ENCODE data around the gene ZNF784. TPM values are rescaled to one million over a fixed set of nuclear protein-coding genes. Genes with fewer than 3 reads are reported as not detected.

The ZNF784 gene
- polyA plus RNA-seq, 2 of the 4 experiments (the other 2 are of a cell fraction): 3.5 to 6.6 TPM

DNA sequence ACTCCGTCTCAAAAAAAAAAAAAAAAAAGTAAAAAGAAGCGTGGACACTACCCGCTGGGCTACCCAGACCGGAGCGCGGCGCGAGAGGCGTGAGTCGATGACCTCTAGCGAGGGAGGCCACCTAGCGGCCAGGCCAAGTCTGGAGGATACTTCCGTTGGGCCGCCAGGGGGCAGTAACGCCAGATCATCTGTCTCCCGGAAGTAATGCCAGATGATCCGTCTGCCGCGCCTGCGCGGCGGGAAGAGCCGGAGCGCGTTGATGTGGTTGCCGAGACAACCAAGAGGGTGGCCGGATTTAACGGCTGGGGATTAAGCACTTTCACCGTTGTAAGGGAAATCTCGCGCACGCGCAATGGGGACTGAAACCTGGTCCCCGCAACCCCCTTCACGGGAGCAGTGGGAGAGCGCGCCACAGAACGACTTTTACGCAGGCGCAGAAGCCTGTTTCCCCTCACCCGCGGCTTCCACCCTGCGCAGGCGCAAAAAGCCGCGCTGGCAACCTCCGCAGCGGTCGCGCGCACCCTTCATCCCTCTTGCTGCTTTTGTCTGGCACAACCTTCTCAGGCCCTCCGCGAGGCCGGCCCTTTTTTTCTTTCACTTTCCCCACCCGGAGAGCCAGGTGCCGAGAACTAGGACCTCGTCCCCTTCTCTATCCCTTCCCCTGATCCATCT lies 29.4 kb upstream of the ZNF784 start (continued):
- TF ChIP-seq BCL3 (IDR thresholded peaks at IDR 0.05): peak; percentile 85; the same call in 2 of the 3 replicates
- no peak for TF ChIP-seq HMGXB4 (CRISPR knock-in tag; IDR thresholded peaks at IDR 0.05; ENCODE audit: borderline replicate concordance)
- TF ChIP-seq PHF8 (IDR thresholded peaks at IDR 0.05; ENCODE audit: borderline replicate concordance, low read depth): peak; percentile 46; the same call in 1 of the 2 replicates
- TF ChIP-seq CHD2 (IDR thresholded peaks at IDR 0.05; ENCODE audit: low read length, partially characterized antibody): peak; percentile 7
- peak; percentile 31; the same call in 1 of the 2 replicates for TF ChIP-seq RFX5 (IDR thresholded peaks at IDR 0.05)
- TF ChIP-seq E2F6 (IDR thresholded peaks at IDR 0.05; ENCODE audit: borderline replicate concordance, low read depth): peak; percentile 45; the same call in 1 of the 2 replicates
- no peak for TF ChIP-seq SREBF2 (IDR thresholded peaks at IDR 0.05)
- TF ChIP-seq, protein P1, sequence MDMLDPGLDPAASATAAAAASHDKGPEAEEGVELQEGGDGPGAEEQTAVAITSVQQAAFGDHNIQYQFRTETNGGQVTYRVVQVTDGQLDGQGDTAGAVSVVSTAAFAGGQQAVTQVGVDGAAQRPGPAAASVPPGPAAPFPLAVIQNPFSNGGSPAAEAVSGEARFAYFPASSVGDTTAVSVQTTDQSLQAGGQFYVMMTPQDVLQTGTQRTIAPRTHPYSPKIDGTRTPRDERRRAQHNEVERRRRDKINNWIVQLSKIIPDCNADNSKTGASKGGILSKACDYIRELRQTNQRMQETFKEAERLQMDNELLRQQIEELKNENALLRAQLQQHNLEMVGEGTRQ (IDR thresholded peaks at IDR 0.05): no peak
- no peak for TF ChIP-seq POLR2AphosphoS2 (conservative IDR thresholded peaks at IDR 0.05; ENCODE audit: low read length)
- TF ChIP-seq POLR2A (IDR thresholded peaks at IDR 0.05; ENCODE audit: low read length): peak; percentile 86
- TF ChIP-seq TFCP2L1 (CRISPR knock-in tag; IDR thresholded peaks at IDR 0.05): no peak
- no peak for TF ChIP-seq MAZ (IDR thresholded peaks at IDR 0.05; ENCODE audit: borderline replicate concordance, low read depth, low read length)
- no peak for TF ChIP-seq TP53 (CRISPR knock-in tag; IDR thresholded peaks at IDR 0.05)
- TF ChIP-seq SMC3 (IDR thresholded peaks at IDR 0.05): peak; percentile 79
- TF ChIP-seq FOSB (CRISPR knock-in tag; IDR thresholded peaks at IDR 0.05): no peak
- TF ChIP-seq FOXS1 (CRISPR knock-in tag; IDR thresholded peaks at IDR 0.05): no peak
- no peak for TF ChIP-seq BHLHE40 (IDR thresholded peaks at IDR 0.05; ENCODE audit: low read depth, low read length)
- peak; percentile 87 for TF ChIP-seq ESRRA (IDR thresholded peaks at IDR 0.05; ENCODE audit: borderline replicate concordance, low read length)
- no peak for TF ChIP-seq CBX8 (IDR thresholded peaks at IDR 0.05)
- no peak for TF ChIP-seq ATOH8 (CRISPR knock-in tag; IDR thresholded peaks at IDR 0.05; ENCODE audit: low read depth)
- TF ChIP-seq FOSL2 (IDR thresholded peaks at IDR 0.05): no peak
- peak; percentile 62 for TF ChIP-seq FOSL2 (CRISPR knock-in tag; IDR thresholded peaks at IDR 0.05)
- peak; percentile 61 for TF ChIP-seq MYC (IDR thresholded peaks at IDR 0.05; ENCODE audit: borderline replicate concordance, low read length)
- TF ChIP-seq MAX (IDR thresholded peaks at IDR 0.05): peak; percentile 79

Data from A549 (cell line).